PFSK-1 (cell line): Measurements from ENCODE around the gene PHPT1.

Source experiments
- REST ChIP-seq, 2 experiments: IDR thresholded peaks; 2 replicates each; pipeline versions ENCODE4 v1.6.1 to v1.8.0; 2011 to 2012; ENCODE audit warnings: low read depth in 2 of 2, low read length in 2 of 2, control low read depth in 1 of 2, inconsistent platforms in 1 of 2, mild to moderate bottlenecking in 1 of 2, moderate library complexity in 1 of 2; ENCODE audit not compliant: insufficient read depth in 1 of 2
- TAF1 ChIP-seq: IDR thresholded peaks from 2 replicates; pipeline ENCODE4 v1.6.1; 2012; ENCODE audit warnings: low read length, control low read depth, borderline replicate concordance; ENCODE audit not compliant: insufficient read depth

- TF ChIP-seq REST (IDR thresholded peaks at IDR 0.05; ENCODE audit: insufficient read depth in 1 of 2, low read depth in 2 of 2, low read length in 2 of 2) (no peak), TAF1 (no peak)
Observed at GRCh38 chr9:136855461-136856078, 6.4 kb downstream of the PHPT1 start.
